HepG2 (cell line): ENCODE data around the gene FDXACB1. TPM values are rescaled to one million over a fixed set of nuclear protein-coding genes. Genes with fewer than 3 reads are reported as not detected.

Experiments used
- ATAC-seq: fragments of 200-7000 bp; cut with Tn5 transposase; 3 replicates; pipeline ENCODE4 v1.9.1; 2020; ENCODE audit warnings: mild to moderate bottlenecking, moderate library complexity
- BruUV-seq: library from RNA; stranded (reverse); fragments of 400-500 nt; replicated peaks from 2 replicates; lab custom pipeline; 2021; lab: Mats Ljungman, UMichigan
- CTCF ChIA-PET: fragments of 300-600 bp; formaldehyde crosslinking; extraction: SDS; loops from one replicate; lab custom pipeline; 2021; ENCODE audit warnings: low total read pairs, inconsistent platforms, low intra/inter-chr PET ratio; lab: Yijun Ruan, JAX
- POLR2A ChIA-PET: fragments of 350-600 bp; sonication (Branson Sonifier 250); formaldehyde crosslinking; loops from one replicate; lab custom pipeline; 2020; ENCODE audit warnings: antibody characterized with exemption, inconsistent platforms; lab: Yijun Ruan, JAX
- DNase-seq: peaks from one replicate; pipeline ENCODE4 v3.0.0-alpha.2; 2015; ENCODE audit warnings: low spot score
- FAIRE-seq: peaks from 3 replicates; lab custom pipeline; 2011; peaks lifted over from hg19 to GRCh38; lab: Jason Lieb, UNC
- H2AFZ ChIP-seq: one replicate; pipeline ENCODE4 v1.6.1; 2011; ENCODE audit warnings: low read length, inconsistent platforms
- H3K27ac ChIP-seq: fragments of 300-600 bp; 3 replicates; pipeline ENCODE4 v1.8.0; 2011; ENCODE audit warnings: mixed run types, mild to moderate bottlenecking, mixed read lengths, low read length, inconsistent platforms; ENCODE audit not compliant: insufficient read depth; ENCODE audit errors: extremely low read length
- H3K27me3 ChIP-seq, 2 experiments: fragments of 200-600 bp in 1 of 2; 2 replicates in 1 of 2; 3 replicates in 1 of 2; pipeline versions ENCODE4 v1.6.0 to v1.8.0; 2011; ENCODE audit warnings: low read length in 2 of 2, mild to moderate bottlenecking in 2 of 2, moderate library complexity in 2 of 2, inconsistent platforms in 1 of 2; ENCODE audit not compliant: insufficient read depth in 2 of 2, control insufficient read depth in 1 of 2
- H3K36me3 ChIP-seq, 2 experiments: fragments of 200-600 bp in 1 of 2; replicated peaks in 1 of 2; 2 replicates in 1 of 2; 3 replicates in 1 of 2; pipeline versions ENCODE4 v1.5.1 to v1.8.0; 2011; ENCODE audit warnings: low read length in 2 of 2, inconsistent platforms in 1 of 2; ENCODE audit not compliant: insufficient read depth in 2 of 2, control insufficient read depth in 1 of 2
- H3K4me1 ChIP-seq: 2 replicates; pipeline ENCODE4 v1.5.1; 2012; ENCODE audit warnings: low read length, inconsistent platforms; ENCODE audit not compliant: insufficient read depth
- H3K4me2 ChIP-seq: 2 replicates; pipeline ENCODE4 v1.6.0; 2011; ENCODE audit warnings: low read depth, low read length, inconsistent platforms
- H3K4me3 ChIP-seq, 3 experiments: fragments of 200-600 bp in 1 of 3; sonication (generic), shearing (Covaris generic) in 1 of 3; replicated peaks in 1 of 3; 2 replicates each; pipeline ENCODE4 v1.5.1; 2011 to 2016; ENCODE audit warnings: low read length in 3 of 3, inconsistent platforms in 2 of 3, low read depth in 2 of 3, mild to moderate bottlenecking in 2 of 3, control low read depth in 1 of 3, mixed read lengths in 1 of 3; ENCODE audit not compliant: insufficient read depth in 1 of 3
- H3K79me2 ChIP-seq: one replicate; pipeline ENCODE4 v1.6.1; 2011; ENCODE audit warnings: low read length, inconsistent platforms; ENCODE audit not compliant: insufficient read depth
- H3K9ac ChIP-seq: 2 replicates; pipeline ENCODE4 v1.6.0; 2011; ENCODE audit warnings: mild to moderate bottlenecking, low read depth, low read length, inconsistent platforms; ENCODE audit not compliant: insufficient read depth
- H3K9me3 ChIP-seq: 2 replicates; pipeline ENCODE4 v1.5.1; 2012; ENCODE audit warnings: mild to moderate bottlenecking, low read length
- H4K20me1 ChIP-seq: 2 replicates; pipeline ENCODE4 v1.6.0; 2011; ENCODE audit warnings: inconsistent platforms, mild to moderate bottlenecking, low read length, moderate library complexity; ENCODE audit not compliant: insufficient read depth
- AKNA ChIP-seq: sonication (generic); formaldehyde crosslinking; IDR thresholded peaks from 2 replicates; pipeline ENCODE4 v1.4.0; 2020; ENCODE audit warnings: missing genetic modification reagents, borderline replicate concordance
- NAIF1 ChIP-seq: sonication (generic); formaldehyde crosslinking; IDR thresholded peaks from 2 replicates; pipeline ENCODE4 v1.5.0; 2020; ENCODE audit warnings: mild to moderate bottlenecking, missing genetic modification reagents, borderline replicate concordance
- ZNF18 ChIP-seq: sonication (generic); formaldehyde crosslinking; IDR thresholded peaks from 2 replicates; pipeline ENCODE4 v1.8.0; 2022; ENCODE audit warnings: mild to moderate bottlenecking, missing genetic modification reagents; ENCODE audit not compliant: insufficient replicate concordance
- ZNF224 ChIP-seq: sonication (generic); formaldehyde crosslinking; IDR thresholded peaks from 2 replicates; pipeline ENCODE4 v1.5.0; 2020; ENCODE audit warnings: mild to moderate bottlenecking, missing genetic modification reagents
- ZNF33A ChIP-seq: sonication (generic); formaldehyde crosslinking; IDR thresholded peaks from 2 replicates; pipeline ENCODE4 v1.5.1; 2020; ENCODE audit warnings: missing genetic modification reagents, mild to moderate bottlenecking, moderate library complexity, borderline replicate concordance
- ZNF503 ChIP-seq: sonication (generic); formaldehyde crosslinking; IDR thresholded peaks from 2 replicates; pipeline ENCODE4 v1.4.0; 2020; ENCODE audit warnings: missing genetic modification reagents
- ZNF782 ChIP-seq: sonication (generic); formaldehyde crosslinking; IDR thresholded peaks from 2 replicates; pipeline ENCODE4 v1.4.0; 2020; ENCODE audit warnings: missing genetic modification reagents, mild to moderate bottlenecking, borderline replicate concordance
- WGBS: methylation state at CpG from one replicate; pipeline ENCODE4 v1.1.6; 2017; ENCODE audit warnings: low lambda C conversion rate; 5-methylcytosine and 5-hydroxymethylcytosine counted together
- in situ Hi-C: cut with HindIII; loops from 2 replicates; pipeline ENCODE4 v1.10.0; 2017; ENCODE audit warnings: low pct_unique_long_range_greater_than_20kb; ENCODE audit not compliant: extremely low pct_ligation_motif_present
- intact Hi-C: fragments of 100-400 bp; cut with micrococcal nuclease; formaldehyde crosslinking; loops from one replicate; pipeline ENCODE4 v1.10.0; 2022; ENCODE audit not compliant: unreplicated experiment
- polyA plus RNA-seq, 8 experiments: library from polyadenylated mRNA; depleted of rRNA in 3 of 8; stranded (reverse) in 7 of 8; unstranded in 1 of 8; fragments of >200 nt; fragmentation: Illumina TruSeq in 4 of 8; extraction: Trizol in 4 of 8; gene quantifications; 2 replicates each; pipeline versions ENCODE4 v1.2.1 to v1.2.3, GENCODE V29; 2011 to 2016; ENCODE audit warnings: low read depth in 4 of 8, missing spikeins in 1 of 8, mixed read lengths in 1 of 8; ENCODE audit not compliant: insufficient read depth in 1 of 8
- total RNA-seq, 5 experiments: library from RNA; depleted of rRNA; stranded (reverse); fragments of >200 nt; fragmentation: Illumina TruSeq; extraction: Trizol; gene quantifications; 2 replicates each; pipeline ENCODE4 v1.2.3, GENCODE V29; 2016; ENCODE audit warnings: low read depth in 1 of 5
- TF ChIP-seq, protein P1 (sequence below): fragments of 450-650 bp; IDR thresholded peaks from 2 replicates; pipeline ENCODE4 v1.6.1; 2017

FDXACB1 gene
- total and polyA plus RNA-seq, 2 of the 13 experiments (the other 11 are each of a cell fraction or from before 2014, with no cell fraction given): 1.1 to 3.4 TPM

DNA sequence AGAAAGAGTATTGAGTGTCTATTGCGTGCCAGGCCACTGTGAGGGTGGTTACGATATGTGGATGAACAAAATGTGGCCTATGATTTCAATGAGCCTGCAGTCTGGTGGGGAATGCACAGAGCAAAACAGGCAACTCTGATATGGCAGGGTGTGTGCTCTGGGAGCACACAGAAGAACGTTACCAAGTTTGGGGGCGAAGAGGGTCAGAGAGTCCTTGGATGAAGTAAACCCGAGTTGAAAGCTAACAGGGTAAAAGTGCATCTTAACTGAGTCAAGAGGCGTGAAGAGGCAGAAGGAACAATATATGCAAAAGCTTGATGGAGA is 634 bp upstream of the FDXACB1 start (continued):
- TF ChIP-seq ZNF224 (CRISPR knock-in tag): 0 out of 2 replicates have a peak, but pooled peaks have one; percentile 30

DNA sequence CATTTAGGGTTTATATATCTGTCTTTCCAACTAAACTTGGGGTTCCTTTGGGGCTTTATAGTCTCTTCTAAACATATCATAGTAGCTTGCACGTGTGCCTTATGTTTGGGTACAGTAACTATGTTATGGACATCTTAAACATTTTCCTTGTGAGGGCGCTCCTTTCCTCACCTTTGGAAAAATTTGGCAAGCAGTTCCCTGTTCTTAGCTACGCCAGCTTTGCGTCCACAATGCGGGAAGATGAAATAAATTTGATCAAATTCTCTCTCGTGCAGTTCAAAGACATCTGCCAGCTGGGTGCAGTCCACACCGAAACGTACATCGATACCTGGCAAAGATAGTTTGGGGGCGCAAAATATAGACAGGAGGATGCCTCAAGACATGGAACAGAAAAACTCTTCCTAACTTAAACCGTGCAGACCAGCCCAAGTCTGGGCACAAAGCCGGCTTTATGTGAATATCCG is 548 bp downstream of the FDXACB1 start:
- Histone ChIP-seq H3K4me1 (peaks cover 11% of the 10 kb centered on the region), H3K9me3 (no peaks in the 10 kb centered on the region), H3K4me2 (peak overlapping the region; percentile 87), H2AFZ (peak overlapping the region; percentile 93), H3K36me3 (peaks cover 2 to 4% of the 10 kb centered on the region in 2 experiments; a peak in 2 of 5 replicates), H3K79me2 (no peaks in the 10 kb centered on the region), H3K27me3 (no peaks in the 10 kb centered on the region; a peak in 1 of 5 replicates), H3K4me3 (peak overlapping the region; percentile 56 to 83 (median 81)), H4K20me1 (no peaks in the 10 kb centered on the region), H3K9ac (peak overlapping the region; percentile 84), H3K27ac (peak overlapping the region; percentile 95)
- no peak for FAIRE-seq
- intact Hi-C loops: loop anchor here (1.0 to 2.0 kb wide), 3 partner anchors 40 to 104 kb away; partner anchors contain the start of gene C11orf52
- ChIA-PET CTCF (interaction anchor here (1.3 kb wide), 1 partner anchor 103 kb away, joined by 7 read pairs; no protein-coding TSS in a partner anchor), POLR2A (interaction anchor here (0.9 to 1.8 kb wide), 5 partner anchors 40 to 128 kb away, joined by 3 to 6 read pairs (median 4); partner anchors contain the start of gene C11orf52)
- BruUV-seq: TSS peak; percentile 81
- 2% methylated on average over 11 of the region's 13 CpGs for WGBS
- DNase-seq: no peak
- ATAC-seq: no peak
- in situ Hi-C loops: loop anchor here (5.0 kb wide), 2 partner anchors 49 to 109 kb away; no protein-coding TSS in a partner anchor
- TF ChIP-seq NAIF1 (CRISPR knock-in tag) (peak; percentile 27; the same call in 1 of the 2 replicates), ZNF503 (CRISPR knock-in tag) (no peak), ZNF33A (CRISPR knock-in tag) (peak; percentile 27; the same call in 1 of the 2 replicates), ZNF18 (CRISPR knock-in tag) (peak; percentile 11), AKNA (CRISPR knock-in tag) (no peak), ZNF782 (CRISPR knock-in tag) (no peak)
- TF ChIP-seq, protein P1, sequence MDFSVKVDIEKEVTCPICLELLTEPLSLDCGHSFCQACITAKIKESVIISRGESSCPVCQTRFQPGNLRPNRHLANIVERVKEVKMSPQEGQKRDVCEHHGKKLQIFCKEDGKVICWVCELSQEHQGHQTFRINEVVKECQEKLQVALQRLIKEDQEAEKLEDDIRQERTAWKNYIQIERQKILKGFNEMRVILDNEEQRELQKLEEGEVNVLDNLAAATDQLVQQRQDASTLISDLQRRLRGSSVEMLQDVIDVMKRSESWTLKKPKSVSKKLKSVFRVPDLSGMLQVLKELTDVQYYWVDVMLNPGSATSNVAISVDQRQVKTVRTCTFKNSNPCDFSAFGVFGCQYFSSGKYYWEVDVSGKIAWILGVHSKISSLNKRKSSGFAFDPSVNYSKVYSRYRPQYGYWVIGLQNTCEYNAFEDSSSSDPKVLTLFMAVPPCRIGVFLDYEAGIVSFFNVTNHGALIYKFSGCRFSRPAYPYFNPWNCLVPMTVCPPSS: no peak
